ENCODE data around the gene HTR3C. TPM values are rescaled to one million over a fixed set of nuclear protein-coding genes. Genes with fewer than 3 reads are reported as not detected.

HTR3C gene
- total RNA-seq, 1 experiment from 2014 or later = not detected

DNA sequence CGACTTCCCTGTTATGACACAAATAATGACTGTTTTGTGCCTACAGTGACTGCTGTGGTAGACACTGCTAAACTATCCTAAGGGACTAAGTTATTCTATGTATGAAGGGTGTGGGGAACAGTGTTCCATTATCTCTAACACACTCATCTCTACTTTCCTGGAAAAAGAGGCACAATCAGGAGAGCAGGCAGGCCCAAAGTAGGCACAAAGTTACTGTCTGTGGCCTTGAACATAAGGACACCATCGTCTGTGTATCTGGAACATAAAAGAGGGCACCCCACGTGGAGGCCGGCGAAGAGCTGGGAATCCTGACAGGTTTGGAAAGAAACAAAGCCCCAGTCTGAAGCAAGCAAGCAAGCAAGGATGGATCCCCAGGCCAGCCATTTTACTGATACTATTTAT, 36.7 kb upstream of the HTR3C start:
- POLR2A ChIA-PET = no interaction called here
- Histone ChIP-seq H3K79me2 (ENCODE audit: insufficient read depth, low read length) (no peaks in the 10 kb centered on the region; the same call in 1 of the 2 replicates), H3K27me3 (ENCODE audit: insufficient read depth, low read length) (no peaks in the 10 kb centered on the region), H3K9ac (ENCODE audit: low read length) (no peak overlapping the region), H3K4me3 (replicated peaks in 1 of 2; ENCODE audit: low read depth in 1 of 2, low read length in 2 of 2) (no peak overlapping the region), H3K36me3 (ENCODE audit: control insufficient read depth in 1 of 2, insufficient read depth in 2 of 2, low read length in 2 of 2) (no peaks in the 10 kb centered on the region), H3K4me1 (ENCODE audit: control insufficient read depth in 1 of 2, insufficient read depth in 2 of 2, low read length in 2 of 2) (peaks cover 4 to 13% of the 10 kb centered on the region in 2 experiments; a peak in 3 of 4 replicates), H4K20me1 (ENCODE audit: insufficient read depth) (no peaks in the 10 kb centered on the region), H3K9me2 (ENCODE audit: insufficient read depth) (no peaks in the 10 kb centered on the region), H2AFZ (ENCODE audit: low read depth, low read length, poor library complexity, severe bottlenecking) (no peak overlapping the region), H3K9me3 (ENCODE audit: control insufficient read depth in 1 of 2, insufficient read depth in 1 of 2, low read depth in 1 of 2, low read length in 2 of 2) (no peaks in the 10 kb centered on the region), H3K4me2 (ENCODE audit: low read length) (peak overlapping the region; percentile 82; the same call in 1 of the 2 replicates), H3K27ac (ENCODE audit: low read depth, low read length) (no peak overlapping the region)
- intact Hi-C loops (cut with micrococcal nuclease) = loop anchor here (10.0 kb wide), 1 partner anchor 269 kb away; no protein-coding TSS in a partner anchor
- BruUV-seq (replicated peaks) = no TSS peak
- ATAC-seq (no peak), DNase-seq (ENCODE audit: low read depth, low spot score) (no peak)
- no peak for TF ChIP-seq POLR2AphosphoS5 (IDR thresholded peaks at IDR 0.05; ENCODE audit: low read depth, low read length)
- TF ChIP-seq EGR1 (IDR thresholded peaks at IDR 0.05; ENCODE audit: low read depth) = no peak
- TF ChIP-seq CEBPB (IDR thresholded peaks at IDR 0.05; ENCODE audit: low read depth) = no peak
- TF ChIP-seq SIN3A (IDR thresholded peaks at IDR 0.05; ENCODE audit: low read depth) = no peak
- no peak for TF ChIP-seq POLR2A (IDR thresholded peaks at IDR 0.05; ENCODE audit: borderline replicate concordance, extremely low read depth, insufficient read depth, insufficient read length)
- no peak for TF ChIP-seq YY1 (IDR thresholded peaks at IDR 0.05; ENCODE audit: extremely low read depth, insufficient replicate concordance, low read depth, low read length)
- TF ChIP-seq ZFX (IDR thresholded peaks at IDR 0.05) = no peak
- no peak for TF ChIP-seq SP1 (IDR thresholded peaks at IDR 0.05; ENCODE audit: low read depth)
- TF ChIP-seq FOSL1 (IDR thresholded peaks at IDR 0.05; ENCODE audit: low read depth) = no peak
- TF ChIP-seq, protein P1, sequence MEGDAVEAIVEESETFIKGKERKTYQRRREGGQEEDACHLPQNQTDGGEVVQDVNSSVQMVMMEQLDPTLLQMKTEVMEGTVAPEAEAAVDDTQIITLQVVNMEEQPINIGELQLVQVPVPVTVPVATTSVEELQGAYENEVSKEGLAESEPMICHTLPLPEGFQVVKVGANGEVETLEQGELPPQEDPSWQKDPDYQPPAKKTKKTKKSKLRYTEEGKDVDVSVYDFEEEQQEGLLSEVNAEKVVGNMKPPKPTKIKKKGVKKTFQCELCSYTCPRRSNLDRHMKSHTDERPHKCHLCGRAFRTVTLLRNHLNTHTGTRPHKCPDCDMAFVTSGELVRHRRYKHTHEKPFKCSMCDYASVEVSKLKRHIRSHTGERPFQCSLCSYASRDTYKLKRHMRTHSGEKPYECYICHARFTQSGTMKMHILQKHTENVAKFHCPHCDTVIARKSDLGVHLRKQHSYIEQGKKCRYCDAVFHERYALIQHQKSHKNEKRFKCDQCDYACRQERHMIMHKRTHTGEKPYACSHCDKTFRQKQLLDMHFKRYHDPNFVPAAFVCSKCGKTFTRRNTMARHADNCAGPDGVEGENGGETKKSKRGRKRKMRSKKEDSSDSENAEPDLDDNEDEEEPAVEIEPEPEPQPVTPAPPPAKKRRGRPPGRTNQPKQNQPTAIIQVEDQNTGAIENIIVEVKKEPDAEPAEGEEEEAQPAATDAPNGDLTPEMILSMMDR (IDR thresholded peaks at IDR 0.05 in 2 of 3, conservative IDR thresholded peaks at IDR 0.05 in 1 of 3; ENCODE audit: borderline replicate concordance in 1 of 3, insufficient read depth in 1 of 3, low read depth in 2 of 3, low read length in 2 of 3) = no peak
- TF ChIP-seq ZNF274 (IDR thresholded peaks at IDR 0.05; ENCODE audit: low read depth, low read length) = no peak
- TF ChIP-seq, protein P2, sequence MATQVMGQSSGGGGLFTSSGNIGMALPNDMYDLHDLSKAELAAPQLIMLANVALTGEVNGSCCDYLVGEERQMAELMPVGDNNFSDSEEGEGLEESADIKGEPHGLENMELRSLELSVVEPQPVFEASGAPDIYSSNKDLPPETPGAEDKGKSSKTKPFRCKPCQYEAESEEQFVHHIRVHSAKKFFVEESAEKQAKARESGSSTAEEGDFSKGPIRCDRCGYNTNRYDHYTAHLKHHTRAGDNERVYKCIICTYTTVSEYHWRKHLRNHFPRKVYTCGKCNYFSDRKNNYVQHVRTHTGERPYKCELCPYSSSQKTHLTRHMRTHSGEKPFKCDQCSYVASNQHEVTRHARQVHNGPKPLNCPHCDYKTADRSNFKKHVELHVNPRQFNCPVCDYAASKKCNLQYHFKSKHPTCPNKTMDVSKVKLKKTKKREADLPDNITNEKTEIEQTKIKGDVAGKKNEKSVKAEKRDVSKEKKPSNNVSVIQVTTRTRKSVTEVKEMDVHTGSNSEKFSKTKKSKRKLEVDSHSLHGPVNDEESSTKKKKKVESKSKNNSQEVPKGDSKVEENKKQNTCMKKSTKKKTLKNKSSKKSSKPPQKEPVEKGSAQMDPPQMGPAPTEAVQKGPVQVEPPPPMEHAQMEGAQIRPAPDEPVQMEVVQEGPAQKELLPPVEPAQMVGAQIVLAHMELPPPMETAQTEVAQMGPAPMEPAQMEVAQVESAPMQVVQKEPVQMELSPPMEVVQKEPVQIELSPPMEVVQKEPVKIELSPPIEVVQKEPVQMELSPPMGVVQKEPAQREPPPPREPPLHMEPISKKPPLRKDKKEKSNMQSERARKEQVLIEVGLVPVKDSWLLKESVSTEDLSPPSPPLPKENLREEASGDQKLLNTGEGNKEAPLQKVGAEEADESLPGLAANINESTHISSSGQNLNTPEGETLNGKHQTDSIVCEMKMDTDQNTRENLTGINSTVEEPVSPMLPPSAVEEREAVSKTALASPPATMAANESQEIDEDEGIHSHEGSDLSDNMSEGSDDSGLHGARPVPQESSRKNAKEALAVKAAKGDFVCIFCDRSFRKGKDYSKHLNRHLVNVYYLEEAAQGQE (IDR thresholded peaks at IDR 0.05; ENCODE audit: low read depth) = no peak
- TF ChIP-seq, protein P3, sequence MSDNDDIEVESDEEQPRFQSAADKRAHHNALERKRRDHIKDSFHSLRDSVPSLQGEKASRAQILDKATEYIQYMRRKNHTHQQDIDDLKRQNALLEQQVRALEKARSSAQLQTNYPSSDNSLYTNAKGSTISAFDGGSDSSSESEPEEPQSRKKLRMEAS (IDR thresholded peaks at IDR 0.05) = no peak
- TF ChIP-seq RAD21 (IDR thresholded peaks at IDR 0.05; ENCODE audit: low read depth) = no peak
- RAD21 ChIA-PET (ENCODE audit: low non-redundant PET in 1 of 2, low total read pairs in 2 of 2, uncharacterized antibody in 2 of 2, unreplicated experiment in 2 of 2) = no interaction called here
- CTCF ChIA-PET = interaction anchor here (0.9 to 2.0 kb wide), 4 partner anchors 10 to 273 kb away, joined by 3 to 8 read pairs (median 4); no protein-coding TSS in a partner anchor
